ENCODE data around the gene TNKS2. TPM values are rescaled to one million over a fixed set of nuclear protein-coding genes. Genes with fewer than 3 reads are reported as not detected.
A peak's percentile ranks its signal among the peaks of the same experiment; 100 is the strongest.

TNKS2 gene
- total and polyA plus RNA-seq, 2 donors = 27.7 to 32.2 TPM

- H3K4me1 ChIP-seq (ENCODE audit: control insufficient read depth in 2 of 2, insufficient read depth in 2 of 2, low read length in 2 of 2) = no peaks in the 10 kb centered on the region
- 92% methylated on average over 1 of the region's 1 CpG for WGBS
- DNase-seq (ENCODE audit: low read depth in 6 of 9, low spot score in 9 of 9) = no peak
These were observed 12.4 kb upstream of the TNKS2 start for GRCh38 chr10:91785830-91786229.

DNA sequence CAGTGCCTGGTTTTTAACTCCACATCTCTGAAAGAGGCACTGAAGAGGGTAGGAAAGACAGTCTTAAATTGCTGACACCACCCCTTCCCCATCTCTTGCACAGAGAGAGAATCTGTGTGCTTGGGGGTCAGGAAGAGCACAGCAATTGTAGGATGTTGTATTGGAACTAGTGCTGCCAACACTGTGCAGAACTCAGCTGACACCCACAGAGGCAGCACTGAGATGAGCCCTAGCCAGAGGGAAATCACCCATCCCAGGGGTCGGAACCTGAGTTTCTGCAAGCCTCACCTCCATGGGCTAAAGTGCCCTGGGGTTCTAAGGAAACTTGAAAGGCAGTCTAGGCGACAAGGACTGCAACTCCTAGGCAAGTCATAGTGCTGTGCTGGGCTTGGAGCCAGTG lies 11.0 kb upstream of the TNKS2 start:
- 97% methylated on average over 2 of the region's 2 CpGs for WGBS
- H3K27ac ChIP-seq (ENCODE audit: low read depth in 1 of 2, low read length in 1 of 2) = no peak overlapping the region

More at GRCh38 chr10:91785830-91786229, 12.4 kb upstream of the TNKS2 start:
- H3K36me3 ChIP-seq (ENCODE audit: control insufficient read depth in 2 of 2, insufficient read depth in 2 of 2, low read length in 1 of 2) = no peaks in the 10 kb centered on the region
- H3K27me3 ChIP-seq (ENCODE audit: control insufficient read depth in 2 of 2, insufficient read depth in 1 of 2, low read length in 1 of 2) = no peaks in the 10 kb centered on the region
- H3K4me3 ChIP-seq (ENCODE audit: low read length in 2 of 2) = no peak overlapping the region
- H3K9me3 ChIP-seq (ENCODE audit: control insufficient read depth in 2 of 2, insufficient read depth in 1 of 2, low read length in 1 of 2) = no peaks in the 10 kb centered on the region
- no peak overlapping the region for H3K27ac ChIP-seq (ENCODE audit: low read depth in 1 of 2, low read length in 1 of 2)

DNA sequence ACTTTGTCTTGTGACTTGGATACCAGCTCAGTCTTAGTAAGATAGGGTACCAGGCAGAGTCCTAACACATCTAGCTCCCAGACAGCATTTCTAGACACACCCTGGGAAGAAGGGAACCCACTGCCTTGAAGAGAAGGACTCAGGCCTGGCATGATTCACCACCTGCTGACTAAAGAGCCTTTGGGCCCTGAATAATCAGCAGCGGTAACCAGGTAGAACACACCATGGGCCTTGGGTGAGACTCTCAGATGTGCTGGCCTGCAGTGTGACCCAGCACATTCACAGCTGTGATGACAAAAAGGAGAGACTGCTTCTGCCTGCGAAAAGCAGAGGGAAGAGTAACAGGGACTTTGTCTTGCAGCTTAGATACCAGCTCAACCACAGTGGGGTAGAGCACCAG lies 10.4 kb upstream of the TNKS2 start:
- WGBS = 98% methylated on average over 2 of the region's 2 CpGs
- Histone ChIP-seq H3K4me3 (ENCODE audit: low read length in 2 of 2) (no peak overlapping the region), H3K27me3 (ENCODE audit: control insufficient read depth in 2 of 2, insufficient read depth in 1 of 2, low read length in 1 of 2) (no peaks in the 10 kb centered on the region), H3K9me3 (ENCODE audit: control insufficient read depth in 2 of 2, insufficient read depth in 1 of 2, low read length in 1 of 2) (no peaks in the 10 kb centered on the region), H3K36me3 (ENCODE audit: control insufficient read depth in 2 of 2, insufficient read depth in 2 of 2, low read length in 1 of 2) (no peaks in the 10 kb centered on the region), H3K27ac (ENCODE audit: low read depth in 1 of 2, low read length in 1 of 2) (no peak overlapping the region), H3K4me1 (ENCODE audit: control insufficient read depth in 2 of 2, insufficient read depth in 2 of 2, low read length in 2 of 2) (no peaks in the 10 kb centered on the region)
- no peak for DNase-seq (ENCODE audit: low read depth in 6 of 9, low spot score in 9 of 9)

More for the DNA sequence above, 11.0 kb upstream of the TNKS2 start:
- no peaks in the 10 kb centered on the region for H3K4me1 ChIP-seq (ENCODE audit: control insufficient read depth in 2 of 2, insufficient read depth in 2 of 2, low read length in 2 of 2)
- no peak overlapping the region for H3K4me3 ChIP-seq (ENCODE audit: low read length in 2 of 2)
- no peak for DNase-seq (ENCODE audit: low read depth in 6 of 9, low spot score in 9 of 9)
- no peaks in the 10 kb centered on the region for H3K9me3 ChIP-seq (ENCODE audit: control insufficient read depth in 2 of 2, insufficient read depth in 1 of 2, low read length in 1 of 2)
- H3K27me3 ChIP-seq (ENCODE audit: control insufficient read depth in 2 of 2, insufficient read depth in 1 of 2, low read length in 1 of 2) = no peaks in the 10 kb centered on the region
- no peaks in the 10 kb centered on the region for H3K36me3 ChIP-seq (ENCODE audit: control insufficient read depth in 2 of 2, insufficient read depth in 2 of 2, low read length in 1 of 2)

DNA sequence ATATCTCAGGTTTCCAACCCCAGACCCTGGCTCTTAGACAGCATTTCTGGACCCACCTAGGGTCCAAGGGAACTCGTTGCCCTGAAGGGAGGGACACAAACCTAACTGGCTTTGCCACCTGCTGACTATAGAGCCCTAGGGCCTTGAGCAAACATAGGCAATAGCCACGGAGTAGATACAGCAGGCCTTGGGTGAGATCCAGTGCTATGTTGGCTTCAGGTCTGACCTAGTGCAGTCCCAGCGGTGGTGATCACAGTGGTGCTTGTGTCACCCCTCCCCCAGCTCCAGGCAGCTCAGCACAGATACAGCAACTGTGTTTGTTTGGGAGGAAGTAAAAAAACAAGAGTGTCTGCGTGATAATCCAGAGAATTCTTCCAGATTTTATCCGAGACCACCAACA lies 9.7 kb upstream of the TNKS2 start:
- no peaks in the 10 kb centered on the region for H3K4me1 ChIP-seq (ENCODE audit: control insufficient read depth in 2 of 2, insufficient read depth in 2 of 2, low read length in 2 of 2)
- WGBS = 96% methylated on average over 5 of the region's 5 CpGs
- no peak overlapping the region for H3K4me3 ChIP-seq (ENCODE audit: low read length in 2 of 2)
- H3K9me3 ChIP-seq (ENCODE audit: control insufficient read depth in 2 of 2, insufficient read depth in 1 of 2, low read length in 1 of 2) = no peaks in the 10 kb centered on the region
- no peaks in the 10 kb centered on the region for H3K36me3 ChIP-seq (ENCODE audit: control insufficient read depth in 2 of 2, insufficient read depth in 2 of 2, low read length in 1 of 2)
- DNase-seq (ENCODE audit: low read depth in 6 of 9, low spot score in 9 of 9) = no peak
- no peak overlapping the region for H3K27ac ChIP-seq (ENCODE audit: low read depth in 1 of 2, low read length in 1 of 2)
- H3K27me3 ChIP-seq (ENCODE audit: control insufficient read depth in 2 of 2, insufficient read depth in 1 of 2, low read length in 1 of 2) = no peaks in the 10 kb centered on the region

DNA sequence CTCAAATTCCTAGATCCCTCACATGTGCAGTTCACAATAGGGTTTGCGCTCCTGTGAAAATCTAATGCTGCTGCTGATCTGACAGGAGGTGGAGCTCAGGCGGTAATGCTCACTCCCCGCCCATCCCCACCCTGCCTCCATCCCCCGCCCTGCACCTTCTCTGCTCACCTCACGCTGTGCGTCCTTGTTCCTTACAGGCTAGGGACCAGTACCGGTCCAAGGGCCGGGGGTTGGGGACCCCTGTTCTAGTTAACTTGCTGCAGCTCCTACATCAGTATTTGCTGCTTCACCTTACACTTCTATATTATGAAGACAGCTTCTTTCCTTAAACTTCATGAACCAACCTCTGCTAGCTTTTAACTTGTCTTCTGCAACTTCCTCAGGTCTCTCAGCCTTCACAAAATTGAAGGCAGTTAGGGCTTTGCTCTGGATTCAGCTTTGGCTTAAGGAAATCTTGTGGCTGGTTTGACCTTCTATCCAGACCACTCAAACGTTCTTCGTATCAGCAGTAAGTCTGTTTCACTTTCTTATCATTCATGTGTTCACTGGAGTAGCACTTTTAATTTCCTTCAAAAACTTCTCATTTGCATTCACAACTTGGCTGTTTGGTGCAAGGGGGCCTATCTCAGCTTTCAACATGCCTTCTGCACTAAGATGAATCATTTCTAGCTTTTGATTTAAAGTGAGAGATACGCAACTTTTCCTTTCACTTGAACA lies 1.7 kb upstream of the TNKS2 start:
- peaks cover 13 to 19% of the 10 kb centered on the region in 2 donors for H3K4me1 ChIP-seq (ENCODE audit: control insufficient read depth in 2 of 2, insufficient read depth in 2 of 2, low read length in 2 of 2)
- 5% methylated on average over 11 of the region's 11 CpGs for WGBS
- H3K36me3 ChIP-seq (ENCODE audit: control insufficient read depth in 2 of 2, insufficient read depth in 2 of 2, low read length in 1 of 2) = no peaks in the 10 kb centered on the region
- DNase-seq (ENCODE audit: low read depth in 6 of 9, low spot score in 9 of 9) = peak; percentile 22 to 78 (median 53)
- no peaks in the 10 kb centered on the region for H3K27me3 ChIP-seq (ENCODE audit: control insufficient read depth in 2 of 2, insufficient read depth in 1 of 2, low read length in 1 of 2)
- H3K4me3 ChIP-seq (ENCODE audit: low read length in 2 of 2) = peak overlapping the region; percentile 46 to 80
- H3K27ac ChIP-seq (ENCODE audit: low read depth in 1 of 2, low read length in 1 of 2) = peak overlapping the region; percentile 92 to 99
- no peaks in the 10 kb centered on the region for H3K9me3 ChIP-seq (ENCODE audit: control insufficient read depth in 2 of 2, insufficient read depth in 1 of 2, low read length in 1 of 2)

DNA sequence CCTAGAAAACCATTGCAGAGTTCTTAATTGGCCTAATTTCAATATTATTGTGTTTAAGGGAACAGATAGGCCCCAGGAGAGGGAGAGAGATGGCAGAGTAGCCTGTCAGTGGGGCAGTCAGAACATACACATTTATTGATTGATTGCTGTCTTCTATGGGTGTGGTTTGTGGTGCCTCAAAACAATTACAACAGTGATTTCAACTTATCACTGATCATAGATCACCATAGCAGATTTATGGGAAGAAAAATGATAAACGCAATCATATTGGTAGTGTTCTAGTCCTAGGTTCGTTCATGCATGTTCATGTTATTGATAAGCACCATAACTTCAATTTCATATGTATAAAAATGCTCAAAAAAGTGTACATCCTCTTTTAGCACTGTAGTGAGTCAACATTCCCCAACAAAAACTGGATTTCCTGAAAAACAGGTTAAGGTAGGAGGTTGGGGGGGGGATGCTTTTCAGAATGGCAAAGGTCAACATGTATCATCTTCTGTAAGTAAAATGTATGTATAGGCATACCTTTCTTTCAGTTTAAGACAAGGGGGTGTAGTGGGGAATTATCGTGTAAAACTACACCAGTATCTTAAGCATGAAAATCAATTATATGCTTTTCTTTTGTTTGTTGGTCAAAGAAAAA lies 1.1 kb upstream of the TNKS2 start:
- Histone ChIP-seq H3K9me3 (ENCODE audit: control insufficient read depth in 2 of 2, insufficient read depth in 1 of 2, low read length in 1 of 2) (no peaks in the 10 kb centered on the region), H3K36me3 (ENCODE audit: control insufficient read depth in 2 of 2, insufficient read depth in 2 of 2, low read length in 1 of 2) (peaks cover 0 to 2% of the 10 kb centered on the region in 2 donors), H3K27ac (ENCODE audit: low read depth in 1 of 2, low read length in 1 of 2) (peak overlapping the region; percentile 92 to 99), H3K4me1 (ENCODE audit: control insufficient read depth in 2 of 2, insufficient read depth in 2 of 2, low read length in 2 of 2) (peaks cover 13 to 19% of the 10 kb centered on the region in 2 donors), H3K4me3 (ENCODE audit: low read length in 2 of 2) (peak overlapping the region; percentile 80 to 99), H3K27me3 (ENCODE audit: control insufficient read depth in 2 of 2, insufficient read depth in 1 of 2, low read length in 1 of 2) (no peaks in the 10 kb centered on the region)
- 76% methylated on average over 3 of the region's 3 CpGs for WGBS
- DNase-seq (ENCODE audit: low read depth in 6 of 9, low spot score in 9 of 9) = peak in 3 of 9 donors; percentile 8 to 13 (median 8)

GRCh38 chr10:91798649-91799611 lies 704 bp downstream of the TNKS2 start:
- H3K9me3 ChIP-seq (ENCODE audit: control insufficient read depth in 2 of 2, insufficient read depth in 1 of 2, low read length in 1 of 2) = no peaks in the 10 kb centered on the region
- H3K27me3 ChIP-seq (ENCODE audit: control insufficient read depth in 2 of 2, insufficient read depth in 1 of 2, low read length in 1 of 2) = no peaks in the 10 kb centered on the region
- peak overlapping the region; percentile 80 to 99 for H3K4me3 ChIP-seq (ENCODE audit: low read length in 2 of 2)
- H3K36me3 ChIP-seq (ENCODE audit: control insufficient read depth in 2 of 2, insufficient read depth in 2 of 2, low read length in 1 of 2) = peaks cover 5 to 12% of the 10 kb centered on the region in 2 donors
- H3K27ac ChIP-seq (ENCODE audit: low read depth in 1 of 2, low read length in 1 of 2) = peak overlapping the region; percentile 89 to 98
- peak; percentile 14 to 75 (median 47) for DNase-seq (ENCODE audit: low read depth in 6 of 9, low spot score in 9 of 9)
- peaks cover 14 to 19% of the 10 kb centered on the region in 2 donors for H3K4me1 ChIP-seq (ENCODE audit: control insufficient read depth in 2 of 2, insufficient read depth in 2 of 2, low read length in 2 of 2)
- under 1% methylated on average over 54 of the region's 54 CpGs for WGBS

DNA sequence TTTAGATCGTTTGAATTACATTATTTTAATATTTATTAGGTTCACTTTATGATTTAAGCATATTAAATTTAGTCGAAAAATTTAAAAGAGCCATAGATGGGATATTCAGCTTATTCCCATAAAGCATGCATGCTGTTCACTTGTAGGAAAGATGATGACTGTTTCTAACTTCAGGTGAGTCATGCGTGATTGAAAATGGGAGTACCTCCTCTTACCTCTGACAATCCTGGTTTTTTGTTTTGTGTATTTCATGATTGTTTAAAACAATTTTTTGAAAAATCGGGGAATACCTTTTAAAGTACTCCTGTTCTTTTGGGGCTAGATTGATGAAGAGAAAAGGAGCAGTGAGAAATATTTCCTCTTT lies 1.4 kb downstream of the TNKS2 start:
- Histone ChIP-seq H3K4me1 (ENCODE audit: control insufficient read depth in 2 of 2, insufficient read depth in 2 of 2, low read length in 2 of 2) (peaks cover 14 to 19% of the 10 kb centered on the region in 2 donors), H3K9me3 (ENCODE audit: control insufficient read depth in 2 of 2, insufficient read depth in 1 of 2, low read length in 1 of 2) (no peaks in the 10 kb centered on the region), H3K27ac (ENCODE audit: low read depth in 1 of 2, low read length in 1 of 2) (peak overlapping the region in 1 of 2 donors; percentile 89), H3K27me3 (ENCODE audit: control insufficient read depth in 2 of 2, insufficient read depth in 1 of 2, low read length in 1 of 2) (no peaks in the 10 kb centered on the region), H3K4me3 (ENCODE audit: low read length in 2 of 2) (peak overlapping the region; percentile 80 to 99), H3K36me3 (ENCODE audit: control insufficient read depth in 2 of 2, insufficient read depth in 2 of 2, low read length in 1 of 2) (peaks cover 5 to 18% of the 10 kb centered on the region in 2 donors)
- no peak for DNase-seq (ENCODE audit: low read depth in 6 of 9, low spot score in 9 of 9)
- 33% methylated on average over 4 of the region's 4 CpGs for WGBS
